Endothelial cell of umbilical vein (primary cell): ENCODE results near the gene BID. TPM values are rescaled to one million over a fixed set of nuclear protein-coding genes. Genes with fewer than 3 reads are reported as not detected.

Source experiments
- BruUV-seq: library from RNA; stranded (reverse); fragments of 400-500 nt; replicated peaks from 2 replicates; lab custom pipeline; 2021; lab: Mats Ljungman, UMichigan
- CTCF ChIA-PET: fragments of 300-600, 350-600 bp; sonication (Branson Sonifier 250); formaldehyde crosslinking; loops from one replicate; lab custom pipeline; 2021; ENCODE audit warnings: antibody characterized with exemption, inconsistent platforms; lab: Charles Lee
- POLR2A ChIA-PET: fragments of 300-600, 350-600 bp; sonication (Branson Sonifier 250); formaldehyde crosslinking; loops from one replicate; lab custom pipeline; 2021; ENCODE audit warnings: antibody characterized with exemption, inconsistent platforms; lab: Charles Lee
- DNase-seq: peaks from one replicate; pipeline ENCODE4 v3.0.0-alpha.2; 2011; ENCODE audit warnings: low read depth, low spot score
- FAIRE-seq: peaks from 2 replicates; lab custom pipeline; 2011; peaks lifted over from hg19 to GRCh38; lab: Jason Lieb, UNC
- H2AFZ ChIP-seq: 2 replicates; pipeline ENCODE4 v1.6.0; 2012; ENCODE audit warnings: low read depth, low read length, control low read depth, inconsistent platforms
- H3K27ac ChIP-seq: 2 replicates; pipeline ENCODE4 v1.5.1; 2011; ENCODE audit warnings: low read depth, mild to moderate bottlenecking, control low read depth, low read length, moderate library complexity; ENCODE audit not compliant: insufficient read depth
- H3K27me3 ChIP-seq, 2 experiments: 2 replicates each; pipeline versions ENCODE4 v1.6.0 to v1.6.1; 2011; ENCODE audit warnings: low read length in 2 of 2, mixed read lengths in 1 of 2; ENCODE audit not compliant: control insufficient read depth in 2 of 2, insufficient read depth in 2 of 2
- H3K36me3 ChIP-seq, 2 experiments: 2 replicates in 1 of 2; 3 replicates in 1 of 2; pipeline ENCODE4 v1.5.1; 2011; ENCODE audit warnings: low read length in 2 of 2, mild to moderate bottlenecking in 1 of 2, moderate library complexity in 1 of 2; ENCODE audit not compliant: control insufficient read depth in 2 of 2, insufficient read depth in 2 of 2; ENCODE audit errors: extremely low read depth in 1 of 2
- H3K4me1 ChIP-seq: 3 replicates; pipeline ENCODE4 v1.5.1; 2011; ENCODE audit warnings: mild to moderate bottlenecking, low read length; ENCODE audit not compliant: control insufficient read depth, insufficient read depth; ENCODE audit errors: extremely low read depth
- H3K4me2 ChIP-seq: 2 replicates; pipeline ENCODE4 v1.6.1; 2011; ENCODE audit warnings: low read length, control low read depth, mixed read lengths; ENCODE audit not compliant: insufficient read depth
- H3K4me3 ChIP-seq, 3 experiments: fragments of 200-600 bp in 1 of 3; sonication (generic), shearing (Covaris generic) in 1 of 3; replicated peaks in 1 of 3; 2 replicates each; pipeline ENCODE4 v1.5.1; 2011 to 2016; ENCODE audit warnings: control low read depth in 3 of 3, low read length in 3 of 3, mild to moderate bottlenecking in 2 of 3, inconsistent platforms in 1 of 3, low read depth in 1 of 3, moderate library complexity in 1 of 3; ENCODE audit not compliant: insufficient read depth in 1 of 3
- H3K79me2 ChIP-seq: 2 replicates; pipeline ENCODE4 v1.6.0; 2012; ENCODE audit warnings: low read length, inconsistent platforms; ENCODE audit not compliant: control insufficient read depth, insufficient read depth
- H3K9ac ChIP-seq: replicated peaks from 2 replicates; pipeline ENCODE3; 2011; ENCODE audit warnings: low read length, control low read depth; ENCODE audit not compliant: insufficient read depth; ENCODE audit errors: extremely low read depth
- H3K9me1 ChIP-seq: replicated peaks from 3 replicates; pipeline ENCODE4 v1.6.0; 2011; ENCODE audit warnings: mild to moderate bottlenecking, low read length; ENCODE audit not compliant: control insufficient read depth, insufficient read depth; ENCODE audit errors: extremely low read depth
- H3K9me3 ChIP-seq: replicated peaks from 2 replicates; pipeline ENCODE4 v1.5.1; 2012; ENCODE audit warnings: low read length, inconsistent platforms; ENCODE audit not compliant: control insufficient read depth, insufficient read depth
- H4K20me1 ChIP-seq: replicated peaks from 2 replicates; pipeline ENCODE3; 2011; ENCODE audit warnings: mild to moderate bottlenecking, low read length; ENCODE audit not compliant: control insufficient read depth, insufficient read depth; ENCODE audit errors: extremely low read depth
- EZH2 ChIP-seq: IDR thresholded peaks from 2 replicates; pipeline ENCODE4 v1.6.1; 2012; ENCODE audit warnings: borderline replicate concordance, low read depth, mild to moderate bottlenecking, moderate library complexity, low read length, inconsistent platforms; ENCODE audit not compliant: severe bottlenecking
- FOS ChIP-seq: IDR thresholded peaks from 2 replicates; pipeline ENCODE4 v1.6.1; 2011; ENCODE audit warnings: mild to moderate bottlenecking, low read length, moderate library complexity, borderline replicate concordance; ENCODE audit not compliant: insufficient read depth
- GATA2 ChIP-seq: IDR thresholded peaks from 2 replicates; pipeline ENCODE4 v1.7.0; 2011; ENCODE audit warnings: low read depth, mild to moderate bottlenecking, moderate library complexity, mixed read lengths, low read length; ENCODE audit not compliant: insufficient read length, insufficient read depth
- JUN ChIP-seq: IDR thresholded peaks from 2 replicates; pipeline ENCODE4 v1.6.1; 2011; ENCODE audit warnings: borderline replicate concordance, low read depth; ENCODE audit not compliant: insufficient read length, insufficient read depth
- MYC ChIP-seq: IDR thresholded peaks from one replicate; pipeline ENCODE4 v1.6.1; 2011; ENCODE audit warnings: mild to moderate bottlenecking, low read depth, low read length
- POLR2A ChIP-seq: IDR thresholded peaks from 2 replicates; pipeline ENCODE4 v1.6.1; 2012; ENCODE audit warnings: low read depth, mild to moderate bottlenecking, control low read depth, low read length
- POLR2AphosphoS5 ChIP-seq: IDR thresholded peaks from 2 replicates; pipeline ENCODE4 v1.6.1; 2012; ENCODE audit warnings: low read depth, mild to moderate bottlenecking, control low read depth, low read length, moderate library complexity; ENCODE audit not compliant: insufficient read depth
- dilution Hi-C: fragments of 300-500 bp; cut with MboI; formaldehyde crosslinking; loops from one replicate; pipeline ENCODE4 v1.15.0; 2019; ENCODE audit warnings: low sequenced_read_pairs; ENCODE audit not compliant: extremely low pct_ligation_motif_present
- intact Hi-C: fragments of 100-400 bp; cut with micrococcal nuclease; formaldehyde crosslinking; loops from one replicate; pipeline ENCODE4 v1.10.0; 2022
- polyA plus RNA-seq, 4 experiments: library from polyadenylated mRNA; depleted of rRNA in 3 of 4; stranded (reverse) in 3 of 4; unstranded in 1 of 4; fragments of >200 nt; gene quantifications; 2 replicates each; pipeline versions ENCODE4 v1.2.1 to v1.2.3, GENCODE V29; 2011 to 2012; ENCODE audit warnings: missing spikeins in 1 of 4
- total RNA-seq: library from RNA; stranded (reverse); gene quantifications from 2 replicates; pipeline ENCODE4 v1.2.3, GENCODE V29; 2021
- TF ChIP-seq, protein P1 (sequence below): IDR thresholded peaks from 2 replicates; pipeline ENCODE4 v1.6.1; 2011; ENCODE audit not compliant: insufficient read depth, insufficient read length
- TF ChIP-seq, protein P2 (sequence below), 2 donors: IDR thresholded peaks; 1 replicate in 1 of 2; 2 replicates in 1 of 2; pipeline ENCODE4 v1.5.1; 2011; ENCODE audit warnings: low read length in 2 of 2, mild to moderate bottlenecking in 2 of 2, moderate library complexity in 2 of 2, control low read depth in 1 of 2, inconsistent platforms in 1 of 2, low read depth in 1 of 2; ENCODE audit not compliant: insufficient read depth in 1 of 2; ENCODE audit errors: extremely low read depth in 1 of 2

BID gene
- total and polyA plus RNA-seq, 2 donors (not counting 3 experiments of a cell fraction or from before 2014, with no cell fraction given) = 39.0 to 119 TPM

DNA sequence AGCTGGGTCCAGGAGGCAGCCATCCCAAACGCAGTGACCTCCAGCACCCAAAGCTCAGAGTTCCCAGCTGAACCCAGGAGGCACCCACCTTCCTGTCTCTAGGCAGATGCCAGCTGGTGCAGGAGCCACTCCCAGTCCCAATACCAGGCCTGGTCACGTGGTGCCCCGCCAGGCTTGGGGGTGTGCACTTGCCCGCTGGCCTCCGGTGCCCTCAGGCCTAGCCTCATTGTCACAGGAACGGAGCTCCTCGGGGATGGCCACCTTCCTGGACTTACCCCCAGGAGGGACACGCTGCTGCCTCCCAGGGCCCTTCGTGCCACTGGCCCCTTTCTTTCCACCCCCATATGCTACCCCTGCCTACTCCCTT, 4.6 kb downstream of the BID start:
- peaks cover 50% of the 10 kb centered on the region for H3K79me2 ChIP-seq
- H3K27me3 ChIP-seq = no peaks in the 10 kb centered on the region
- no peak overlapping the region for H3K27ac ChIP-seq
- H3K36me3 ChIP-seq = no peaks in the 10 kb centered on the region
- CTCF ChIA-PET = interaction anchor here (1.4 to 1.5 kb wide), 3 partner anchors 12 to 306 kb away, joined by 3 to 6 read pairs (median 4); no protein-coding TSS in a partner anchor
- no peaks in the 10 kb centered on the region for H4K20me1 ChIP-seq
- intact Hi-C loops = loop anchor here (10.0 kb wide), 1 partner anchor 135 kb away; the partner anchor contains the start of gene BCL2L13
- FAIRE-seq (no peak), DNase-seq (no peak)
- POLR2A ChIA-PET = no interaction called here
- H3K9me1 ChIP-seq = no peaks in the 10 kb centered on the region
- H3K4me3 ChIP-seq = no peak overlapping the region
- no peak overlapping the region for H3K4me2 ChIP-seq
- H3K4me1 ChIP-seq = peaks cover 8% of the 10 kb centered on the region
- H3K9me3 ChIP-seq = no peaks in the 10 kb centered on the region
- dilution Hi-C loops = no loop called here
- no peak overlapping the region for H2AFZ ChIP-seq
- H3K9ac ChIP-seq = no peak overlapping the region
- TF ChIP-seq MYC (no peak), JUN (no peak), POLR2A (no peak), GATA2 (no peak), POLR2AphosphoS5 (no peak), FOS (no peak), EZH2 (no peak)
- TF ChIP-seq, protein P1, sequence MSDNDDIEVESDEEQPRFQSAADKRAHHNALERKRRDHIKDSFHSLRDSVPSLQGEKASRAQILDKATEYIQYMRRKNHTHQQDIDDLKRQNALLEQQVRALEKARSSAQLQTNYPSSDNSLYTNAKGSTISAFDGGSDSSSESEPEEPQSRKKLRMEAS = no peak
- TF ChIP-seq, protein P2, sequence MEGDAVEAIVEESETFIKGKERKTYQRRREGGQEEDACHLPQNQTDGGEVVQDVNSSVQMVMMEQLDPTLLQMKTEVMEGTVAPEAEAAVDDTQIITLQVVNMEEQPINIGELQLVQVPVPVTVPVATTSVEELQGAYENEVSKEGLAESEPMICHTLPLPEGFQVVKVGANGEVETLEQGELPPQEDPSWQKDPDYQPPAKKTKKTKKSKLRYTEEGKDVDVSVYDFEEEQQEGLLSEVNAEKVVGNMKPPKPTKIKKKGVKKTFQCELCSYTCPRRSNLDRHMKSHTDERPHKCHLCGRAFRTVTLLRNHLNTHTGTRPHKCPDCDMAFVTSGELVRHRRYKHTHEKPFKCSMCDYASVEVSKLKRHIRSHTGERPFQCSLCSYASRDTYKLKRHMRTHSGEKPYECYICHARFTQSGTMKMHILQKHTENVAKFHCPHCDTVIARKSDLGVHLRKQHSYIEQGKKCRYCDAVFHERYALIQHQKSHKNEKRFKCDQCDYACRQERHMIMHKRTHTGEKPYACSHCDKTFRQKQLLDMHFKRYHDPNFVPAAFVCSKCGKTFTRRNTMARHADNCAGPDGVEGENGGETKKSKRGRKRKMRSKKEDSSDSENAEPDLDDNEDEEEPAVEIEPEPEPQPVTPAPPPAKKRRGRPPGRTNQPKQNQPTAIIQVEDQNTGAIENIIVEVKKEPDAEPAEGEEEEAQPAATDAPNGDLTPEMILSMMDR (IDR thresholded peaks at IDR 0.05; ENCODE audit: extremely low read depth in 1 of 2, insufficient read depth in 1 of 2, low read depth in 1 of 2, low read length in 2 of 2) = no peak
- no TSS peak for BruUV-seq
